Measurements from ENCODE around the gene SLC25A17.
"Not testable (repeated sequence)": the region's sequence is repeated elsewhere in the genome, so short reads cannot be mapped to it uniquely, and the experiment has no call there.

The SLC25A17 gene

DNA sequence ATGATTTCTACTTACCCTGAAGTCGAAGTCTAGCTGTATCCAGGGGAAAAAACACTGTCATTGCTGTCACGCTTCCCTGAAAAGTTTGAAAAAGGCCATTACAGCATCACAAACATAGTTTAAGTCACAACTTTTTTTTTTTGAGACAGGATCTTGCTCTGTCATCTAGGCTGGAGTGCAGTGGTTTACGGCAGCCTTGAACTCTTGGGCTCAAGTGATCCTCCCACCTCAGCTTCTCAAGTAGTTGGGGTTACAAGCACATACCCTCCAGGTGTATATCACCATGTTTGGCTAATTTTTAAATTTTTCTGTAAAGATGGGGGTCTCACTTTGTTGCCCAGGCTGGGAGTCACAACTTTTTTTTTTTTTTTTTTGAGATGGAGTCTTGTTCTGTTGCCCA lies 20.1 kb downstream of the SLC25A17 start:
- no peak overlapping the region for H3K4me3 ChIP-seq (ENCODE audit: low read depth, low read length)
- TF ChIP-seq, protein P1, sequence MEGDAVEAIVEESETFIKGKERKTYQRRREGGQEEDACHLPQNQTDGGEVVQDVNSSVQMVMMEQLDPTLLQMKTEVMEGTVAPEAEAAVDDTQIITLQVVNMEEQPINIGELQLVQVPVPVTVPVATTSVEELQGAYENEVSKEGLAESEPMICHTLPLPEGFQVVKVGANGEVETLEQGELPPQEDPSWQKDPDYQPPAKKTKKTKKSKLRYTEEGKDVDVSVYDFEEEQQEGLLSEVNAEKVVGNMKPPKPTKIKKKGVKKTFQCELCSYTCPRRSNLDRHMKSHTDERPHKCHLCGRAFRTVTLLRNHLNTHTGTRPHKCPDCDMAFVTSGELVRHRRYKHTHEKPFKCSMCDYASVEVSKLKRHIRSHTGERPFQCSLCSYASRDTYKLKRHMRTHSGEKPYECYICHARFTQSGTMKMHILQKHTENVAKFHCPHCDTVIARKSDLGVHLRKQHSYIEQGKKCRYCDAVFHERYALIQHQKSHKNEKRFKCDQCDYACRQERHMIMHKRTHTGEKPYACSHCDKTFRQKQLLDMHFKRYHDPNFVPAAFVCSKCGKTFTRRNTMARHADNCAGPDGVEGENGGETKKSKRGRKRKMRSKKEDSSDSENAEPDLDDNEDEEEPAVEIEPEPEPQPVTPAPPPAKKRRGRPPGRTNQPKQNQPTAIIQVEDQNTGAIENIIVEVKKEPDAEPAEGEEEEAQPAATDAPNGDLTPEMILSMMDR (IDR thresholded peaks at IDR 0.05; ENCODE audit: low read depth, low read length): no peak

DNA sequence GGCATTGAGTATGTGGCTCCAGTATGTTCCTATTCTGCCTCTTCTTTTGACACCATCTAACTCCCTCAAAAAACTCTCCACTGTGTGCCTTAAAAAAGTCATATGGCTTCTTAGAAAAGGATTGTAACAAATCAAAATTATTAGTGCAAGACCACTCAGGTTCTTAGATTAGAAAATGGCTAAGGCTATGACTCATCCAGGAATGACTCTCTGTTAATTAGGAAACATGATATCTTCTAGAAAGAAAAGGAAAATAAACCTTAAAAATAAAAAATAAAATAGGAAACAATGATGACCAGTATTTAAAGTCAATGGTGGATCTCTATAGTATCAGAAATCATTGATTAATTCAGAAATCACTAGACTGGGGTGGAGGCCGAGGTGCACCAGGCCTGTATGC lies 21.7 kb downstream of the SLC25A17 start:
- H3K4me3 ChIP-seq (ENCODE audit: low read depth, low read length): no peak overlapping the region
- TF ChIP-seq, protein P1 (IDR thresholded peaks at IDR 0.05; ENCODE audit: low read depth, low read length): no peak

DNA sequence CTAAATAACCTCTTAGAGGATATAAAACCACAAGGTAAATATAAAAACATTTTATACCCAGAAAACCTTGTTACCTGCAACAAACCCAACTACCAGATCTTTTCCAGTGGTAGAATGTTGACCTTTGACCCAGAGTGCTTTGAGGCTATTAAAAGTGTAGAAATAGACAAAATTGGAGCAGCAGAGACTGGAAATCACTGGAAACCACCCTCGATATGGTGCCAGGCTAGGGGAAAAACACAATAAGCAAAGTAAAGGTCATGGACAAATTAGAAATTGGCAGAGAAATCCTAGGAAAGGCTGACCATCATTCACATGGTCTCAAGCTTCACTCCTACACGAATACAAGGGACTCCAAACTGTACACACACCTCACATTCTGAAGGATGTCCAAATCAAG lies 26.7 kb downstream of the SLC25A17 start:
- H3K4me3 ChIP-seq (ENCODE audit: low read depth, low read length): no peak overlapping the region
- TF ChIP-seq, protein P1 (IDR thresholded peaks at IDR 0.05; ENCODE audit: low read depth, low read length): no peak

DNA sequence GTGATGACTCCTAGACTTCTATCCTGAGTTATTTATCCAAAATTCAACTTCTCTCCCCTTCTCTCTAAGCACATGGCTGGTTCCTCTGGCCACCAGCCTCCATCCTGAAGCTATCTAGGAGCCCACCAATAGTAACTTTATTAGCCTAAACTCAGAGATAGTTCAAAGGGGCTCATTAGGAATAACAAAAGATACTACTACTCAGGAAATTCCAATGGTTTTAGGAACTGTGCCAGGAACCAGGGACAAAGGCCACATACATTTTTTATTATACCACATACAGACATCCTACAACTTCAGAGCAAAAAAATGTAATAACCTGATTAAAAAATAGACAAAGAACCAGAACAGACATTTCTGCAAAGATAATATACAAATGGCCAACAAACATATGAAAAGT lies 27.9 kb downstream of the SLC25A17 start:
- TF ChIP-seq, protein P1 (IDR thresholded peaks at IDR 0.05; ENCODE audit: low read depth, low read length): no peak
- H3K4me3 ChIP-seq (ENCODE audit: low read depth, low read length): no peak overlapping the region

DNA sequence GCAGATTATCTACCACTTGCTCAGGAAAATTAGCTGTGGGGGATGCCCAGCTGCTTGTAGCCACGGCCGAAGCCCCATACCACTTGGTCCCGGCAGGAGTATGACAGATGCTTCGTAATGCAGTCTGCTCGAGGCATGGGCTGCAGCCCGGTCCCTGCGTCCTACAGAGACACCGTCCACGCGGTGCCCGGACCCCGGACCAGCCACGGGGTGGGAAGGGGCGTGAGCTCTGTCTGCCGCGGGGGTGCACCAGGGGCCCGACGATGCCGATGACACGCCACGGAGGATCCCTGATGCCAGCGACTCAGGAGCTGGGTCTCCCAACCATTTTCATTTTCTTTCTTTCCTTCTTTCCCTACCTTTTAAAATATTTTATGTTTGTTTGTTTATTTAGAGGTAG lies 30.0 kb downstream of the SLC25A17 start:
- no peak overlapping the region for H3K4me3 ChIP-seq (ENCODE audit: low read depth, low read length)
- TF ChIP-seq, protein P1 (IDR thresholded peaks at IDR 0.05; ENCODE audit: low read depth, low read length): no peak

DNA sequence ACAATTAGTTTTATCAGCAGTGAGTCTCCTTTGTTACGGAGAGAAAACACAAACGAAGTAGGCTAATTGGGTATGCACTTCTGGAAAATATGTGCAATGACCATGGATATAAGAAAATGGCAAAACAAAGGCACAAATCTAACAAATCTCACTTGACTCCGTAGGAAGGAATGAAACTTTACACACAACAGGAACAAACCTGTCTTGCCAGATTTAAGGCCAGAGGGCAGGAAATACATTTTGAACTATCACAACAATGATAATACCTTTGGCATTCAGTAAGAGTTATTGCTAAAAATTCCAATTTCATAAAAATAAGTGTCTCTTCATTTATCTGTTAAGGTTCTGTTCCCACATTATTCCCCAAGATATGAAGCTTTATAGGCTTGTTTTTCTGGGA lies 36.6 kb downstream of the SLC25A17 start:
- H3K4me3 ChIP-seq (ENCODE audit: low read depth, low read length): no peak overlapping the region
- TF ChIP-seq, protein P1 (IDR thresholded peaks at IDR 0.05; ENCODE audit: low read depth, low read length): no peak

DNA sequence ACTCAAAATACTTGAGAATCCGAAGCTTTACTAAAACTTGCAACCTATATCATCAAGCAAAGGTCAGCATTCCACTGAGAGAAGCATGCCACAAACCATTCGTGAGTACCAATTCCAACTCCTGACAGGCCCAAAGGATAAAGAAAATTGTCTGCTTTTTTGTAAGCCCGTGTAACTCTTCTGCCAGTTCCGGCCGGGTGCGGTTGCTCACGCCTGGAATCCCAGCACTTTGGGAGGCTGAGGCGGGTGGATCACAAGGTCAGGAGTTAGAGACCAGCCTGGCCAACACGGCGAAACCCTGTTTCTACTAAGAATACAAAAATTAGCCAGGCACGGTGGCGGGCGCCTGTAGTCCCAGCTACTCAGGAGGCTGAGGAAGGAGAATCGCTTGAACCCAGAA lies 37.4 kb downstream of the SLC25A17 start:
- not testable (repeated sequence) for H3K4me3 ChIP-seq (ENCODE audit: low read depth, low read length)

DNA sequence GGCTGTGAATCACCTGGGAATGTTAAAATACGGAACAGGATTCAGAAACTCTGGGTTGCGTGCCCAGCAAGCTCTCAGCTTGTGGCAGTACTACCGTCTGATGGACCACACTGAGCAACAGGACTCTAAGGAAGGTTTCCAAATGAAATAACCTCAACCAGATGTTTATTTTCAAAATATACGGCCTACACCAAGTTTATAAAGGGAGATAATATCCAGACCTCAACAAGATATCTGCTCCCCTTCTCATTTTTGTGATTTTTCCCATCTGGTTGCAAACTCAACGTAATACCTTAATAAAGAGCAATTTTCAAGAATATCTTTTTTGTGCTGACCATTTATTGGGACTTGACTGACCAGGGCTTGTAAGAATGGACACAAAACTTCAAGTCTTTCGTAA lies 49.4 kb downstream of the SLC25A17 start:
- no peak overlapping the region for H3K4me3 ChIP-seq (ENCODE audit: low read depth, low read length)
- TF ChIP-seq, protein P1 (IDR thresholded peaks at IDR 0.05; ENCODE audit: low read depth, low read length): no peak

All from WI38 (cell line).